ENCODE measurements around the gene GSS. TPM values are rescaled to one million over a fixed set of nuclear protein-coding genes. Genes with fewer than 3 reads are reported as not detected.

The GSS gene
- total RNA-seq, 1 donor from 2014 or later = 64.1 TPM

- no peaks in the 10 kb centered on the region for H3K9me3 Mint-ChIP-seq
- DNase-seq (ENCODE audit: low spot score) = no peak
- H3K4me3 Mint-ChIP-seq = no peak overlapping the region
- H3K27me3 Mint-ChIP-seq (ENCODE audit: insufficient read depth) = no peaks in the 10 kb centered on the region
- intact Hi-C loops (cut with micrococcal nuclease) = no loop called here
- H3K4me1 Mint-ChIP-seq (ENCODE audit: low read depth) = no peaks in the 10 kb centered on the region
- H3K36me3 Mint-ChIP-seq (ENCODE audit: low read depth) = peaks cover 30% of the 10 kb centered on the region
- H3K27ac Mint-ChIP-seq = no peak overlapping the region
Measured at GRCh38 chr20:34943808-34944567, 11.6 kb downstream of the GSS start.

- Mint-ChIP-seq H3K36me3 (ENCODE audit: low read depth) (peaks cover 38% of the 10 kb centered on the region), H3K4me1 (ENCODE audit: low read depth) (no peaks in the 10 kb centered on the region), H3K9me3 (no peaks in the 10 kb centered on the region), H3K27ac (no peak overlapping the region), H3K4me3 (no peak overlapping the region), H3K27me3 (ENCODE audit: insufficient read depth) (no peaks in the 10 kb centered on the region)
- intact Hi-C loops (cut with micrococcal nuclease) = no loop called here
- DNase-seq (ENCODE audit: low spot score) = no peak
Measured at GRCh38 chr20:34942301-34942700, 13.3 kb downstream of the GSS start.

GRCh38 chr20:34941226-34941625, 14.4 kb downstream of the GSS start:
- peaks cover 42% of the 10 kb centered on the region for H3K36me3 Mint-ChIP-seq (ENCODE audit: low read depth)
- no peaks in the 10 kb centered on the region for H3K9me3 Mint-ChIP-seq
- intact Hi-C loops (cut with micrococcal nuclease) = no loop called here

GRCh38 chr20:34940081-34940481, 15.5 kb downstream of the GSS start:
- Mint-ChIP-seq H3K27me3 (ENCODE audit: insufficient read depth) (no peaks in the 10 kb centered on the region), H3K36me3 (ENCODE audit: low read depth) (peaks cover 38% of the 10 kb centered on the region), H3K4me1 (ENCODE audit: low read depth) (no peaks in the 10 kb centered on the region), H3K9me3 (no peaks in the 10 kb centered on the region), H3K4me3 (no peak overlapping the region), H3K27ac (no peak overlapping the region)
- intact Hi-C loops (cut with micrococcal nuclease) = no loop called here
- no peak for DNase-seq (ENCODE audit: low spot score)

More at GRCh38 chr20:34941226-34941625, 14.4 kb downstream of the GSS start:
- Mint-ChIP-seq H3K27ac (no peak overlapping the region), H3K4me1 (ENCODE audit: low read depth) (no peaks in the 10 kb centered on the region), H3K4me3 (no peak overlapping the region), H3K27me3 (ENCODE audit: insufficient read depth) (no peaks in the 10 kb centered on the region)
- DNase-seq (ENCODE audit: low spot score) = no peak

- Mint-ChIP-seq H3K9me3 (no peaks in the 10 kb centered on the region), H3K27ac (no peak overlapping the region), H3K4me3 (no peak overlapping the region), H3K27me3 (ENCODE audit: insufficient read depth) (no peaks in the 10 kb centered on the region), H3K4me1 (ENCODE audit: low read depth) (no peaks in the 10 kb centered on the region), H3K36me3 (ENCODE audit: low read depth) (peaks cover 40% of the 10 kb centered on the region)
- no peak for DNase-seq (ENCODE audit: low spot score)
- intact Hi-C loops (cut with micrococcal nuclease) = no loop called here
Measured at GRCh38 chr20:34938466-34939163, 17.0 kb downstream of the GSS start.

- Mint-ChIP-seq H3K36me3 (ENCODE audit: low read depth) (peaks cover 57% of the 10 kb centered on the region), H3K9me3 (no peaks in the 10 kb centered on the region), H3K27me3 (ENCODE audit: insufficient read depth) (no peaks in the 10 kb centered on the region)
Measured at GRCh38 chr20:34931771-34932170, 23.8 kb downstream of the GSS start.

GRCh38 chr20:34928411-34928810, 27.2 kb downstream of the GSS start:
- intact Hi-C loops (cut with micrococcal nuclease) = no loop called here
- Mint-ChIP-seq H3K4me3 (no peak overlapping the region), H3K27ac (no peak overlapping the region), H3K36me3 (ENCODE audit: low read depth) (peaks cover 52% of the 10 kb centered on the region), H3K27me3 (ENCODE audit: insufficient read depth) (no peaks in the 10 kb centered on the region), H3K9me3 (no peaks in the 10 kb centered on the region), H3K4me1 (ENCODE audit: low read depth) (peaks cover 5% of the 10 kb centered on the region)
- DNase-seq (ENCODE audit: low spot score) = no peak

More at GRCh38 chr20:34931771-34932170, 23.8 kb downstream of the GSS start:
- H3K4me3 Mint-ChIP-seq = no peak overlapping the region
- no peak for DNase-seq (ENCODE audit: low spot score)
- no peaks in the 10 kb centered on the region for H3K4me1 Mint-ChIP-seq (ENCODE audit: low read depth)
- H3K27ac Mint-ChIP-seq = no peak overlapping the region
- intact Hi-C loops (cut with micrococcal nuclease) = no loop called here

GRCh38 chr20:34927736-34928135, 27.9 kb downstream of the GSS start:
- Mint-ChIP-seq H3K4me1 (ENCODE audit: low read depth) (peaks cover 5% of the 10 kb centered on the region), H3K9me3 (no peaks in the 10 kb centered on the region), H3K36me3 (ENCODE audit: low read depth) (peaks cover 49% of the 10 kb centered on the region), H3K27me3 (ENCODE audit: insufficient read depth) (no peaks in the 10 kb centered on the region), H3K27ac (no peak overlapping the region), H3K4me3 (no peak overlapping the region)
- DNase-seq (ENCODE audit: low spot score) = no peak
- intact Hi-C loops (cut with micrococcal nuclease) = no loop called here

GRCh38 chr20:34926581-34926980, 29.0 kb downstream of the GSS start:
- H3K27ac Mint-ChIP-seq = no peak overlapping the region
- no peak overlapping the region for H3K4me3 Mint-ChIP-seq
- H3K36me3 Mint-ChIP-seq (ENCODE audit: low read depth) = peaks cover 56% of the 10 kb centered on the region
- H3K9me3 Mint-ChIP-seq = no peaks in the 10 kb centered on the region
- DNase-seq (ENCODE audit: low spot score) = no peak
- H3K4me1 Mint-ChIP-seq (ENCODE audit: low read depth) = peaks cover 5% of the 10 kb centered on the region
- H3K27me3 Mint-ChIP-seq (ENCODE audit: insufficient read depth) = no peaks in the 10 kb centered on the region
- intact Hi-C loops (cut with micrococcal nuclease) = no loop called here

- intact Hi-C loops (cut with micrococcal nuclease) = no loop called here
- DNase-seq (ENCODE audit: low spot score) = no peak
- Mint-ChIP-seq H3K4me1 (ENCODE audit: low read depth) (peaks cover 7% of the 10 kb centered on the region), H3K4me3 (no peak overlapping the region), H3K9me3 (no peaks in the 10 kb centered on the region), H3K27me3 (ENCODE audit: insufficient read depth) (no peaks in the 10 kb centered on the region), H3K27ac (peak overlapping the region; percentile 31), H3K36me3 (ENCODE audit: low read depth) (peaks cover 60% of the 10 kb centered on the region)
Measured at GRCh38 chr20:34925981-34926380, 29.6 kb downstream of the GSS start.

GRCh38 chr20:34925341-34925740, 30.3 kb downstream of the GSS start:
- H3K4me3 Mint-ChIP-seq = no peak overlapping the region
- H3K36me3 Mint-ChIP-seq (ENCODE audit: low read depth) = peaks cover 60% of the 10 kb centered on the region
- peak overlapping the region; percentile 9 for H3K27ac Mint-ChIP-seq
- H3K4me1 Mint-ChIP-seq (ENCODE audit: low read depth) = peaks cover 14% of the 10 kb centered on the region
- intact Hi-C loops (cut with micrococcal nuclease) = no loop called here
- H3K27me3 Mint-ChIP-seq (ENCODE audit: insufficient read depth) = no peaks in the 10 kb centered on the region
- peaks cover under 1% of the 10 kb centered on the region for H3K9me3 Mint-ChIP-seq
- no peak for DNase-seq (ENCODE audit: low spot score)

- no peaks in the 10 kb centered on the region for H3K27me3 Mint-ChIP-seq (ENCODE audit: insufficient read depth)
- no peak overlapping the region for H3K27ac Mint-ChIP-seq
- H3K9me3 Mint-ChIP-seq = peaks cover 5% of the 10 kb centered on the region
- no peak overlapping the region for H3K4me3 Mint-ChIP-seq
- peaks cover 33% of the 10 kb centered on the region for H3K4me1 Mint-ChIP-seq (ENCODE audit: low read depth)
- H3K36me3 Mint-ChIP-seq (ENCODE audit: low read depth) = peaks cover 65% of the 10 kb centered on the region
- DNase-seq (ENCODE audit: low spot score) = no peak
- intact Hi-C loops (cut with micrococcal nuclease) = no loop called here
Measured at GRCh38 chr20:34923414-34923813, 32.2 kb downstream of the GSS start.

GRCh38 chr20:34922654-34923381, 32.8 kb downstream of the GSS start:
- Mint-ChIP-seq H3K4me1 (ENCODE audit: low read depth) (peaks cover 39% of the 10 kb centered on the region), H3K27me3 (ENCODE audit: insufficient read depth) (no peaks in the 10 kb centered on the region), H3K9me3 (peaks cover 10% of the 10 kb centered on the region), H3K36me3 (ENCODE audit: low read depth) (peaks cover 64% of the 10 kb centered on the region), H3K27ac (no peak overlapping the region), H3K4me3 (no peak overlapping the region)
- intact Hi-C loops (cut with micrococcal nuclease) = no loop called here
- no peak for DNase-seq (ENCODE audit: low spot score)
